IPS-18c (cell line): ENCODE data around the gene BRSK2.

Source experiments
- H3K4me3 ChIP-seq: 2 replicates; pipeline ENCODE4 v1.7.0; 2013; ENCODE audit warnings: low read depth, mild to moderate bottlenecking, low read length, moderate library complexity; ENCODE audit not compliant: insufficient read depth
- H3K9me3 ChIP-seq: one replicate; pipeline ENCODE4 v1.6.1; 2013; ENCODE audit warnings: mild to moderate bottlenecking, low read length, moderate library complexity; ENCODE audit not compliant: control insufficient read depth, insufficient read depth

The BRSK2 gene

DNA sequence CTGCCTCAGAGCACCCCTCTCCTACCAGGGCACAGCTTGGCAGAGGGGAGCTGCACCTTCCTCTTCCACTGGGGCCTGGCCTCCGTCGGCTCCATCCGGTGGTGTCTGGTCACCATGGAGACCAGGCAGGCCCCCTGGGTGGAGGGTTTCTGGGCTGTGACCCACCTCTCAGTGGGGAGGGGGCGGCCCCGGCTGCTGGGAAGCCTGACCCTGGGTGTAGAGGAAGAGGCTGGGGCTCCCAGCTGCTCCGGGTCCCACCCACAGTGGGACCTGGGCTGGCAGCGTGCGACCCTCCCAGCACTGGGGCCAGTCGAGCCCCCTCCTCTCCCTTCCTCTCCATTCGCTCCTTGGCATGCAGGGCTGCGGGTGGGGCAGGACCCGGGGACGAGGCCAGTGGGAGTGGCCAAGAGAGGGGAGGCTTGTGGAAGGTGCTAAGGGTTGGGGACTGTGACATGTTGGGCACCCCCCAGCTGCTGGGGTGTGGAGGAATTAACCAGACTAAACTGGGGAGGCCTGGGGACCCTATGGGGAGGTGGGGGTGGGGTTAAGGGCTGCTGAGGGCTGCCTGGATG is 46.8 kb downstream of the BRSK2 start:
- Histone ChIP-seq H3K4me3 (no peak overlapping the region), H3K9me3 (no peaks in the 10 kb centered on the region)

DNA sequence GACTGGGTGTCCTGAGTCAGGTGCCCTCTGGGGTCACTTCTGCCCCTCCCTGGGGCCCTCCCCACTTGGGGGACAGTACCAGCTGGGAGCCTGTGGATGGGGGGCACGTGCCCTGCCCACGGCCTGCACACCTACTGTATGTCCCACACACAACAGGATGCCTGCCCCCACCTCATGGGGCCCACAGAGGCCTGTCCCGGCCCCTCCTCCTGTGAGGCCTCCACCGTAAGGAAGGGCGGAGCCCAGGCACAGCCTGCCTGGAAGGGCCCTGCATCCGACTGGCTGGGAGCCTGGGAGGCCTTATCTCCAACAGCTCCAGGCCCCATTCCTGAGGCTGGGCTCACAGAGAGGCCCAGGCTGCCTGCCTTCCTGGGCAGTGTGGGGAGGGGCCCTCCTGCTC is 47.8 kb downstream of the BRSK2 start:
- H3K4me3 ChIP-seq, result no peak overlapping the region
- no peaks in the 10 kb centered on the region for H3K9me3 ChIP-seq

DNA sequence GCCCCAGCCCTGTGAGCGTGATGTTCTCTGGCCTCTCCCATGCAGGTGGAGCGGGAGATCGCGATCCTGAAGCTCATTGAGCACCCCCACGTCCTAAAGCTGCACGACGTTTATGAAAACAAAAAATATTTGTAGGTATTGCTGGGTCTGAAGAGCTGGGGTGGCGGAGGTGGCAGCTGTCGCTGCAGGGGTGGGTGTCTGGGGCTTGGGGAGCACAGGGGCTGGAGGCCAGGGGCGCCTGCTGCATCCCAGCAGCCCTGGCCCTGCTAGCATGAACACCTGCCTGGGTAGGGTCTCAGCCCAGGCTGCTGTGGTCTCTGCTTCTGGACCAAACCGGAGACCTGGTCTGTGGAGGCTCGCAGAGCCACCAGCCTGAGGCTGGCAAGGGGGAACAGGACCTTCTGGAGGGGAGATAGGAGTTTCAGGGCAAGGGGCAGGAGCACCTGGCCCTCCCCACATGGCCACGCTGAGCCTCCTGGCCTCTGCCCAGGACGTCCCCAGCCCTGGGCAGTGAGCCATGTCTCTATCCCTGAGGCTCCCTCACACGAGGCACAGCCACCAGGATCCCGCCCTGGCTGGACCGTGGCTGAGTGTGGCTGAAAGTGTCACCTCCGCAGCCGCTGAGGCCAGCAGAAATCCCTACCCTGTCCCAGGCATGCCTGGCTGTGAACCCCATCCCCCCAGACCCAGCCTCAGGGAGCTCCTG is 48.7 kb downstream of the BRSK2 start:
- no peaks in the 10 kb centered on the region for H3K9me3 ChIP-seq
- no peak overlapping the region for H3K4me3 ChIP-seq

DNA sequence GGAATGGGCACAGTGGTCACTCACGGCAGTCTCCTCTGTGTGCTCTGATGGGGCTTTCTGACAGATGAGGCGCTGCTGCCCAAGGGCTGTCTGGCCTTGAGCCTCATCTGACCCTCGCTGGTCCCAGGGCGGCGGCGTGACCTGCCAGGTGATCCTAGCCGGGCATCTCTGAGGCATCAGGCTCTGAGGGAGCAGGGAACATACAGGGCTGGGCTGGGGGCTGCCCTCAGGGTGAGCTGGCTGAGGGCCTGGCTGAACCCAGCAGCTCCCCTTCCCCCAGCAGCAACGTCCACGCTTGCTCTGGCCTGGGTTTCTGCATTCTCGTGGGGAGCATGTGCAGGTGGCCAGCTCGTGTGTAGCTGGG is 49.2 kb downstream of the BRSK2 start:
- H3K4me3 ChIP-seq, result no peak overlapping the region
- H3K9me3 ChIP-seq, result no peaks in the 10 kb centered on the region

DNA sequence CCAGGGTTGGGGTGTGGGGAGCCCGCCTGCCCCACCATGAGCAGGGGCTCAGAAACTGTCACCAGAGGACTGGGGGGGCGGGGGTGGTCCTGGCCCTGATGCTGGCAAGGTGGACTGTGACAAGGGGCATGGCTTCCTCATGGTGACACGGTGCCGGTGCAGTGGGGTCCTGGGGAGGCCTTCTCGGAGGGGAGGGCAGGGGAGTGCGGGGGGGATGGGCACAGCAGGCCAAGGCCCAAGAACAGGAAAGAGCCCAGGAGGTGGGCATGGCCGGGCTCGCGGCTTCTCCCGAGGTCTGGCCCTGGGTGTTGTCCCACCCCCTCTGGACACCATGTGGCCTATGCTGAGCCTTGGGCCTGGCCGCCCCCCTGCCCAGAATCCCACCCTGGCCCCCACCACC is 49.6 kb downstream of the BRSK2 start:
- H3K4me3 ChIP-seq, result no peak overlapping the region
- H3K9me3 ChIP-seq, result no peaks in the 10 kb centered on the region

DNA sequence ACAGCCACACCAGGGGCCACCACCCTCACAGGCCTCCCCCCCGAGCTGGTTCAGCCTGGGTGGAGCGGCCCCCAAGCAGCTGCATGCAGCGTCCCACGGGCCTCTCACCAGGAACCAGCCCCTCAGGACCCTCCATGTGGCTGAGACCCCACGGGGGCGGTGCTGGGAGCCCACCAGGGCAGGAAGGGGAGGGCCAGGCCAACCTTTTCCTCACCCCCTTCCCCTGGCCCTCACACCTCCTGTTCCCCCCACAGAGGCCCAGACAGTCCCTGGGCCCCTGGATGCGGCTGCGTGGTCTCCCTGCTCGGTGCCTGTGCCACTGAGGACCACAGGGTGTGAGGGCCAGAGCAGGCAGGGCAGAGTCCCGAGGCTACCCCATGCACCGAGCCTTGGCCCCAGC is 50.3 kb downstream of the BRSK2 start:
- Histone ChIP-seq H3K4me3 (no peak overlapping the region), H3K9me3 (no peaks in the 10 kb centered on the region)

DNA sequence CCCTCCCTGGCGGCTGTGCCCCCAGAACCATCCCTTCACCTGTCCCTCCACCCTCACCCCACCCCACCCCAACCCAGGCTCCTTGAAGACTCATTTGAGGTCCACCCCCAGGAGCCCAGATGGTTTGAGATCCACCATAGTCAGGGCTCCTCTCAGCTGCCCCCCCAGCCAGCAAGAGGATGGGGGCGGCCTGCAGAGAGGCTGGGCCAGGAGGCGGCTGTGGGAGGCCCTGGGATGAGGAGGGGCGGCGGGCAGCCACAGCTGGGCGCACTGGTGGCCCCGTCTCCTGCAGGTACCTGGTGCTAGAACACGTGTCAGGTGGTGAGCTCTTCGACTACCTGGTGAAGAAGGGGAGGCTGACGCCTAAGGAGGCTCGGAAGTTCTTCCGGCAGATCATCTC is 50.8 kb downstream of the BRSK2 start:
- no peaks in the 10 kb centered on the region for H3K9me3 ChIP-seq
- H3K4me3 ChIP-seq, result no peak overlapping the region

DNA sequence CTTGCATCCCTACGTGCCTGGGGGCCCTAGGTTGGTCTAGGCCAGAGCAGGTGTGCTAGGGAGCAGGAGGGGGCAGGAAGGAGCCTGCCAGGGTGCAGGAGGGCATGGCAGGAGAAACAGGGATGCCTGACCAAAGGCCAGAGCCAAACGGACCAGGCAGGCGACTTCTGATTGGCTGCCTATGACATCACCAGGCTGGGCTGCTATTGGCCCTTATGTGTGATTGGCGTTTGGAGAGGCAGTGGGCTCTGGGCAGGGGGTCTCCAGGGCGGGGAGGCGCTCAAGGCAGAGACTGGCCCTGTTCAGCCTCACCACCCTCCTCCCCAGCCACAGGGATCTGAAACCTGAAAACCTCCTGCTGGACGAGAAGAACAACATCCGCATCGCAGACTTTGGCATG is 52.4 kb downstream of the BRSK2 start:
- Histone ChIP-seq H3K4me3 (no peak overlapping the region), H3K9me3 (no peaks in the 10 kb centered on the region)

DNA sequence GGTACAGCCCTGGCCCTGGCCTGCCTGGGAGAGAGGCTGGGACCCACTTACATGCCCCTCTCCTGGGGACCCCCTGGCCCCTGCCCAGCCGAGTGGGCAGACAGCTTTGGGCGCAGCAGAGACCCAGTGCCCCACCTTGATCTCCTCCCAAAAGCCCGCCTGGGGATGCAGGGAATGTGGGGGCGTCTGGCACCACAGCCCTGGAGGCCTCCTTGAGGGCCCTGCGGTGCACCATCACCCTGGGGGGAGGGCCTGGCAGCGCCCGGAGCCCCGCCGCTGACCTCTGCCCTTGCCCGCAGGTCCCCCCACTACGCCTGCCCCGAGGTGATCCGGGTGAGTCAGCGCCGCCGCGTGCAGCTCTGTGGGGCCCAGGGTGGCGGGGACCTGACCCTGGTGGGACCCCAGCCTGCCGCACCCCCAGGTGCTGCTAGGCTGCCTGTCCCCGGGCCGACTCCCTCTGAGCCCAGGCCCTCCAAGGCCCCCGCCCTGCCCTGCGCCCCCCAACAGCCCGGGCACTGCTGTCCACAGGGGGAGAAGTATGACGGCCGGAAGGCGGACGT is 53.2 kb downstream of the BRSK2 start:
- no peaks in the 10 kb centered on the region for H3K9me3 ChIP-seq
- H3K4me3 ChIP-seq, result no peak overlapping the region

DNA sequence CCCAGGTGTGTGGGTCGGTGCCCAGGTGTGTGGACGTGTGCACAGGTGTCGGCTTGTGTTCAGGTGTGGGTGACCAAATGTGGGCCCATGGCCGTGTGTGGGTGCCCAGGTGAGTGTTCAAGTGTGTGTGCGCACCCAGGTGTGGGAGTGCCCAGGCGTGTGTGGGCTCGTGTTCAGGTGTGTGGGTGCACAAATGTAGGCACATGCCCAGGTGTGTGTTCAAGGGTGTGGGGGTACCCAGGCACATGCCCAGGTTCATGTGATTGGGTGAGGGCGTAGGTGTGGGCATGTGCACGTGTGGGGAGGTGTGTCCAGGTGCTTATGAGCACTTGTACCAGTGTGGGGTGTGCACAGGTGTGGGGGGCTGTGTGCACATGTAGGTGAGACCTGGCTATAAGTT is 54.0 kb downstream of the BRSK2 start:
- Histone ChIP-seq H3K9me3 (no peaks in the 10 kb centered on the region), H3K4me3 (no peak overlapping the region)

DNA sequence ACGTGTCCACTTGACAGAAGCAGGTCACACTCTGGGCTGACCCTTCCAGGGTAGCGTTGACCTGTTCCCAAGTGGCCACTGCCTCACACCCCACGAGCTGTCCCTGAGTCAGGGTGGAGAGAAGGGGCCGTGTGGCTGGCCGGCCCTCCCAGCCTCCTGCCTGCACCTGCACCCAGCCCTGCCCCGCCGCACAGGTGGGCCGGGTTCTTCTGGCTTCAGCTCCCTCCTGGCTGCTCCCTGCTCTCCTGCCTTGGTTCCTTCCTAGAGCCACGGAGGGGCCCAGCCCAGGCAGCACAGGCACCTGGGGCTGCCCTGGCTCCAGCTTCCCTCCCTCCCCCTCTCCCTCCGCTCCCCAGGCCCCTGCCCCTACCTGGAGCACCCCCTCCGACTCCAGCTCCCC is 54.6 kb downstream of the BRSK2 start:
- Histone ChIP-seq H3K9me3 (no peaks in the 10 kb centered on the region), H3K4me3 (no peak overlapping the region)

DNA sequence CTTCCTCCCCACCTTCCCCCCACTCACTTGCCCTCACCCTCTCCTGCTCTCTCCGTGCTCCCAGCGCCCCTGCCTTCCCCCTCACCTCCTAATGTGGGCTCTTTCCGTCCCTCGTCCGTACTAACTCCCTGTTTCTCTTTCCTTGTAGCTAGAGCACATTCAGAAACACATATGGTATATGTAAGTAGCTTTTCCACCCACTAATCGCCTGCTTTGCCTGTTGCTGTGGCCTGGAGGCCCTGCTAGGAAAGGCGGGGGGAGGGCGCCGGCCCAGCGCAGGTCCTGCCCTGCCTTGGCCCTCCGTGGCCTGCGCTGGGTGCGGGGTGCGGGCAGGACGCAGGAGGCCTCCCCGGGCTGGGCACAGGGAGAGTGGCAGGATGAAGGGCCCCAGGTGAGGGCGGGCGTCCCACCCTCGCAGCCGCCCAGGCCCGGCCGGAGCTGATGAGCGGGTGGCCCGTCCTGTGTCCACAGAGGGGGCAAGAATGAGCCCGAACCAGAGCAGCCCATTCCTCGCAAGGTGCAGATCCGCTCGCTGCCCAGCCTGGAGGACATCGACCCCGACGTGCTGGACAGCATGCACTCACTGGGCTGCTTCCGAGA is 55.2 kb downstream of the BRSK2 start:
- Histone ChIP-seq H3K4me3 (no peak overlapping the region), H3K9me3 (no peaks in the 10 kb centered on the region)

DNA sequence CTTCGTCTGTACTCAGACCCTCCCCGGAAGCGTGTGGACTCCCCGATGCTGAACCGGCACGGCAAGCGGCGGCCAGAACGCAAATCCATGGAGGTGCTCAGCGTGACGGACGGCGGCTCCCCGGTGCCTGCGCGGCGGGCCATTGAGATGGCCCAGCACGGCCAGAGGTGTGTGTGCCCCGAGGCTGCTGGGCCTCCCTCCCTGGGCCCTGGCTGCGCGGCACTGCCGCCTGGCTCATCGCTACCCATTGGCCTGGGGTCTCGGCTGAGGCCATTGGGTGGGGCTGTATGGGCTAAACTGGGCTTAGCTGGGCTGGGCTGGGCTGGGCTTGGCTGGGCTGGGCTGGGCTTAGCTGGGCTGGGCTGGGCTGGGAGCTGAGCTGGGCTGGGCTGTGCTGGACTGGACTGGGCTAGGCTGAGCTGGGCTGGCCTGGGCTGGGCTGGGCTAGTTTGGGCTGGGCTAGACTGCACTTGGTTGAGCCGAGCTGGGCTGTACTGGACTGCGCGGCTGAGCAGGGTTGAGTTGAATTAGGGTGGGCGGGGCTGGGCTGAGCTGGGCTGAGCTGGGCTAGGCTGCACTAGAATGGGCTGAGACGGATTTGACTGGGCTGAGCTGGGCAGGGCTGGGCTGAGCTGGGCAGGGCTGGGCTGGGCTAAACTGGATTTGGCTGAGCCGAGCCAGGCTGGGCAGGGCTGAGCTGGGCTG is 56.2 kb downstream of the BRSK2 start:
- Histone ChIP-seq H3K4me3 (no peak overlapping the region), H3K9me3 (no peaks in the 10 kb centered on the region)

DNA sequence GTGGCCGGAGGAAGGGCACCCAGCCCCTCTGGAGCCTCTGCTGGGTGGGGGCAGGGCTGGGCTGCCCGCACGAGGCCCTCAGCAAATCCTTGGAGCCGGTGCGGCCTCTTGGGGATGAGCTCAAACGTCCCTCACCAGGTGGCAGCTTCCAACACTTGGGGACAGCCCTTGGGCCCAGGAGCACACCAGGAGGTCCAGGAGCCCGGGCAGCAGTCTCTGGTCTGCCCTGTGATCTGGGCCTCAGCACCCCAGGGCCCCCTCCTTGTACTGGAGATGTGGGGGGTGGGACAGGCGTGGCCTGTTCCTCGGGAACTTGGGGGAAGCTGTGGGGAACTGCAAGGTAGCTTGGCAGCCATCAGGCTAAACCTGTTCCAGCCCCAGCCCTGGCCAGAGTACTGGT is 56.9 kb downstream of the BRSK2 start:
- H3K9me3 ChIP-seq, result no peaks in the 10 kb centered on the region
- H3K4me3 ChIP-seq, result no peak overlapping the region

DNA sequence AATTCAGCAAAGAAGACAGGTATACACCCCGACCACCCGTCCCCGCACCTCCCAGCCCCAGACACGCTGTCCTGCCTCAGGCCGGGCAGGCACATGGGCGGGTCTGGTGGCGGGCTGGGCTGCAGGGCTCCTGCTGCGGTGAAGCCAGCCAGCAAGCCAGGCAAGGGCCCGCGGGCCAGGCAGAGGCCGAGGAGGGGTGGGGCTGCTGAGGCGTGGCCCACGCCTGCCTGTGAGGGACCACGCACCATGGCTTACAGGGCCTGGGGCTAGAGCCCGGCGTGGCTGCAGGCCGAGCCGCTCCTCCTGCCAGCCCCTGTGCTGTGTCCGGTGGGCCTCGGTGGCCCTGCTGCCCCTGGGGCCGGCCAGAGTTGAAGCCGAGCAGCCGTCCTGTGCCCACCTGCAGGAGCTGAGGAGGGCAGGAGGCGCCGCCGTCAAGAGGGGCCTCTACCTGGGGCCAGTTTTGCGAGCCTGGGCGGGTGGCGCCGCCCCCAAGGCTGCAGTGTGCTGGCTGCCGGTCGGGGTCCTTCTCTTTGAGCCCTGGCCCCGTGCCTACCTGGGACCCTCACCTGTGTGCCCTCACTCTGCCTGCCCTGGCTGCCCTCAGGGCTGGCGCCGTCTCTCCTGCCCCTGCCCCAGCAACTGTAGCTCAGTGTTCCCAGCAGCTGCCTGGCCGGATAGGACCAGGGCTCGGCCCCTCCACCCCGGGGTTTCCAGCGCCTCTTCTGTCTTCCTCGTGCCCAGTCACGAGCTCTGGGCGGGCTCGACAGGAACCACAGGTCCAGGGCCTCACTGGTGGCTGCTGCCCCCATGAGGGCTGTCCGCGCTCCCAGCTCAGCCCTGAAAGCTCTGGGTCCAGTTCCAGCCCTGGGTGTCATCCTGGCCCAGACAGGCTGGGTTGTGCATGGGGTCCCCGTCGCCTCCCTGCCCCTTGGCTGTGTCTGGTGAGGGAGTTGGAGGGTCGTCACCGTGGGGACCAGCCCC is 58.4 kb downstream of the BRSK2 start:
- Histone ChIP-seq H3K4me3 (no peak overlapping the region), H3K9me3 (no peaks in the 10 kb centered on the region)

DNA sequence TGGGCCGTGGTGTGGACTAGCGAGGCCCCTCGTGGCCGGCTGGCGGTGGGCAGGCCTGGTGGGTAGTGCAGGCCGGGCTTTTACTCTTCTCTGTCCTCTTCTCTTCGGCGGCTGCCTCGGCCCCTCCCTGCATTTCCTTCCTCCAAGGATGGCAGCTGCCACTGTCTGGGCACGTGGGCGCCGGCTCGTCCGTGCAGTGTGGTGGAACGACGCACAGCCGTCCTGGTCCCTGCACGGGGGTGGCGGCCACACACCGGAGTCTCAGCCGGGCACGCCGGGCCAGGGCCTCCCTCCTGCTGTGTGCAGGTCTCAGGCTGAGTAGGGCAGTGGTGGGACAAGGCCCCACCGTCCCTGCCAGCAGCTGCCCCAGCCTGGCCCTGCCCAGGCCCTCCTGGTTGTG is 59.1 kb downstream of the BRSK2 start:
- no peak overlapping the region for H3K4me3 ChIP-seq
- H3K9me3 ChIP-seq, result no peaks in the 10 kb centered on the region
